Measurements from ENCODE around the gene OLA1.
A peak's percentile ranks its signal among the peaks of the same experiment; 100 is the strongest.

The OLA1 gene

GRCh38 chr2:174024524-174025270, 223.6 kb downstream of the OLA1 start:
- TF ChIP-seq POLR2AphosphoS5 (IDR thresholded peaks at IDR 0.05; ENCODE audit: low read depth, low read length) (no peak), TAF1 (IDR thresholded peaks at IDR 0.05; ENCODE audit: borderline replicate concordance, insufficient read depth, low read length) (no peak), SIN3A (IDR thresholded peaks at IDR 0.05; ENCODE audit: borderline replicate concordance, insufficient read depth, low read length) (no peak)

GRCh38 chr2:174023591-174024523, 224.5 kb downstream of the OLA1 start:
- no peak for TF ChIP-seq SIN3A (IDR thresholded peaks at IDR 0.05; ENCODE audit: borderline replicate concordance, insufficient read depth, low read length)
- TF ChIP-seq FOXP2 (optimal IDR thresholded peaks at IDR 0.05; ENCODE audit: borderline replicate concordance, extremely low read depth, extremely low read length, insufficient read depth) = peak; percentile 43
- no peak for TF ChIP-seq POLR2AphosphoS5 (IDR thresholded peaks at IDR 0.05; ENCODE audit: low read depth, low read length)
- TF ChIP-seq, protein P1, sequence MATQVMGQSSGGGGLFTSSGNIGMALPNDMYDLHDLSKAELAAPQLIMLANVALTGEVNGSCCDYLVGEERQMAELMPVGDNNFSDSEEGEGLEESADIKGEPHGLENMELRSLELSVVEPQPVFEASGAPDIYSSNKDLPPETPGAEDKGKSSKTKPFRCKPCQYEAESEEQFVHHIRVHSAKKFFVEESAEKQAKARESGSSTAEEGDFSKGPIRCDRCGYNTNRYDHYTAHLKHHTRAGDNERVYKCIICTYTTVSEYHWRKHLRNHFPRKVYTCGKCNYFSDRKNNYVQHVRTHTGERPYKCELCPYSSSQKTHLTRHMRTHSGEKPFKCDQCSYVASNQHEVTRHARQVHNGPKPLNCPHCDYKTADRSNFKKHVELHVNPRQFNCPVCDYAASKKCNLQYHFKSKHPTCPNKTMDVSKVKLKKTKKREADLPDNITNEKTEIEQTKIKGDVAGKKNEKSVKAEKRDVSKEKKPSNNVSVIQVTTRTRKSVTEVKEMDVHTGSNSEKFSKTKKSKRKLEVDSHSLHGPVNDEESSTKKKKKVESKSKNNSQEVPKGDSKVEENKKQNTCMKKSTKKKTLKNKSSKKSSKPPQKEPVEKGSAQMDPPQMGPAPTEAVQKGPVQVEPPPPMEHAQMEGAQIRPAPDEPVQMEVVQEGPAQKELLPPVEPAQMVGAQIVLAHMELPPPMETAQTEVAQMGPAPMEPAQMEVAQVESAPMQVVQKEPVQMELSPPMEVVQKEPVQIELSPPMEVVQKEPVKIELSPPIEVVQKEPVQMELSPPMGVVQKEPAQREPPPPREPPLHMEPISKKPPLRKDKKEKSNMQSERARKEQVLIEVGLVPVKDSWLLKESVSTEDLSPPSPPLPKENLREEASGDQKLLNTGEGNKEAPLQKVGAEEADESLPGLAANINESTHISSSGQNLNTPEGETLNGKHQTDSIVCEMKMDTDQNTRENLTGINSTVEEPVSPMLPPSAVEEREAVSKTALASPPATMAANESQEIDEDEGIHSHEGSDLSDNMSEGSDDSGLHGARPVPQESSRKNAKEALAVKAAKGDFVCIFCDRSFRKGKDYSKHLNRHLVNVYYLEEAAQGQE (IDR thresholded peaks at IDR 0.05; ENCODE audit: insufficient read depth in 1 of 2, low read depth in 2 of 2, low read length in 2 of 2) = no peak
- TF ChIP-seq TAF1 (IDR thresholded peaks at IDR 0.05; ENCODE audit: borderline replicate concordance, insufficient read depth, low read length) = no peak

Data from PFSK-1 (cell line).